Loucy (cell line): ENCODE results near the gene PDGFA.

Source experiments
- H2AFZ ChIP-seq: fragments of 200-600 bp; sonication (generic); 2 replicates; pipeline ENCODE4 v1.6.0; 2016; ENCODE audit warnings: antibody characterized with exemption, mild to moderate bottlenecking, low read length, moderate library complexity
- H3F3A ChIP-seq: fragments of 200-600 bp; 2 replicates; pipeline ENCODE4 v1.6.0; 2016; ENCODE audit warnings: antibody characterized with exemption, low read depth, mild to moderate bottlenecking
- H3K27me3 ChIP-seq: fragments of 200-600 bp; sonication (generic); 2 replicates; pipeline ENCODE4 v1.6.1; 2014; ENCODE audit warnings: low read length, mild to moderate bottlenecking; ENCODE audit not compliant: insufficient read depth, poor library complexity, severe bottlenecking
- H3K36me3 ChIP-seq: fragments of 200-600 bp; sonication (generic); 2 replicates; pipeline ENCODE4 v1.6.1; 2016; ENCODE audit warnings: low read length; ENCODE audit not compliant: insufficient read depth
- H3K4me1 ChIP-seq: fragments of 200-600 bp; sonication (generic); 2 replicates; pipeline ENCODE4 v1.5.1; 2014; ENCODE audit warnings: low read length, mild to moderate bottlenecking; ENCODE audit not compliant: insufficient read depth, poor library complexity, severe bottlenecking
- H3K4me2 ChIP-seq: fragments of 200-600 bp; sonication (generic); 2 replicates; pipeline ENCODE4 v1.6.0; 2014; ENCODE audit warnings: antibody characterized with exemption, low read length, low read depth, mild to moderate bottlenecking; ENCODE audit not compliant: poor library complexity, severe bottlenecking
- H3K4me3 ChIP-seq: fragments of 200-600 bp; sonication (generic); 2 replicates; pipeline ENCODE4 v1.5.1; 2014; ENCODE audit warnings: low read length, mild to moderate bottlenecking, mixed read lengths; ENCODE audit not compliant: poor library complexity, severe bottlenecking
- H3K79me2 ChIP-seq: fragments of 200-600 bp; sonication (generic); 2 replicates; pipeline ENCODE4 v1.6.1; 2014; ENCODE audit warnings: low read length; ENCODE audit not compliant: insufficient read depth
- H3K9ac ChIP-seq: fragments of 200-600 bp; sonication (generic); 2 replicates; pipeline ENCODE4 v1.6.0; 2014; ENCODE audit warnings: mild to moderate bottlenecking, low read depth, low read length, moderate library complexity; ENCODE audit not compliant: poor library complexity, severe bottlenecking
- H3K9me2 ChIP-seq: fragments of 200-600 bp; sonication (generic); replicated peaks from 2 replicates; pipeline ENCODE4 v1.6.1; 2016; ENCODE audit warnings: low read depth, low read length, mixed read lengths
- H3K9me3 ChIP-seq: fragments of 200-600 bp; sonication (generic); 2 replicates; pipeline ENCODE4 v1.6.1; 2014; ENCODE audit warnings: mild to moderate bottlenecking, antibody characterized with exemption, low read length, low read depth; ENCODE audit not compliant: insufficient read depth
- H4K20me1 ChIP-seq: fragments of 200-600 bp; sonication (generic); 2 replicates; pipeline ENCODE4 v1.6.0; 2014; ENCODE audit warnings: antibody characterized with exemption, low read length, mild to moderate bottlenecking; ENCODE audit not compliant: insufficient read depth, poor library complexity, severe bottlenecking
- EZH2phosphoT487 ChIP-seq: fragments of 200-600 bp; IDR thresholded peaks from 2 replicates; pipeline ENCODE4 v1.6.1; 2018; ENCODE audit warnings: antibody characterized with exemption, mild to moderate bottlenecking, moderate library complexity, borderline replicate concordance
- TF ChIP-seq, protein P1 (sequence below): fragments of 200-600 bp; sonication (generic); conservative IDR thresholded peaks from 2 replicates; pipeline ENCODE4 v1.5.1; 2014; ENCODE audit warnings: mild to moderate bottlenecking, antibody characterized with exemption, low read length

Gene PDGFA

GRCh38 chr7:528451-528850, 8.8 kb upstream of the PDGFA start:
- Histone ChIP-seq H3K9me2 (no peaks in the 10 kb centered on the region), H3K27me3 (no peaks in the 10 kb centered on the region), H3K36me3 (no peaks in the 10 kb centered on the region), H2AFZ (no peak overlapping the region), H3K79me2 (no peaks in the 10 kb centered on the region), H3K4me2 (no peak overlapping the region), H3K4me3 (no peak overlapping the region), H3F3A (no peaks in the 10 kb centered on the region), H3K9ac (no peak overlapping the region), H4K20me1 (no peaks in the 10 kb centered on the region), H3K4me1 (no peaks in the 10 kb centered on the region), H3K9me3 (no peaks in the 10 kb centered on the region; the same call in 1 of the 2 replicates)
- TF ChIP-seq, protein P1, sequence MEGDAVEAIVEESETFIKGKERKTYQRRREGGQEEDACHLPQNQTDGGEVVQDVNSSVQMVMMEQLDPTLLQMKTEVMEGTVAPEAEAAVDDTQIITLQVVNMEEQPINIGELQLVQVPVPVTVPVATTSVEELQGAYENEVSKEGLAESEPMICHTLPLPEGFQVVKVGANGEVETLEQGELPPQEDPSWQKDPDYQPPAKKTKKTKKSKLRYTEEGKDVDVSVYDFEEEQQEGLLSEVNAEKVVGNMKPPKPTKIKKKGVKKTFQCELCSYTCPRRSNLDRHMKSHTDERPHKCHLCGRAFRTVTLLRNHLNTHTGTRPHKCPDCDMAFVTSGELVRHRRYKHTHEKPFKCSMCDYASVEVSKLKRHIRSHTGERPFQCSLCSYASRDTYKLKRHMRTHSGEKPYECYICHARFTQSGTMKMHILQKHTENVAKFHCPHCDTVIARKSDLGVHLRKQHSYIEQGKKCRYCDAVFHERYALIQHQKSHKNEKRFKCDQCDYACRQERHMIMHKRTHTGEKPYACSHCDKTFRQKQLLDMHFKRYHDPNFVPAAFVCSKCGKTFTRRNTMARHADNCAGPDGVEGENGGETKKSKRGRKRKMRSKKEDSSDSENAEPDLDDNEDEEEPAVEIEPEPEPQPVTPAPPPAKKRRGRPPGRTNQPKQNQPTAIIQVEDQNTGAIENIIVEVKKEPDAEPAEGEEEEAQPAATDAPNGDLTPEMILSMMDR: no peak
- TF ChIP-seq EZH2phosphoT487: no peak

DNA sequence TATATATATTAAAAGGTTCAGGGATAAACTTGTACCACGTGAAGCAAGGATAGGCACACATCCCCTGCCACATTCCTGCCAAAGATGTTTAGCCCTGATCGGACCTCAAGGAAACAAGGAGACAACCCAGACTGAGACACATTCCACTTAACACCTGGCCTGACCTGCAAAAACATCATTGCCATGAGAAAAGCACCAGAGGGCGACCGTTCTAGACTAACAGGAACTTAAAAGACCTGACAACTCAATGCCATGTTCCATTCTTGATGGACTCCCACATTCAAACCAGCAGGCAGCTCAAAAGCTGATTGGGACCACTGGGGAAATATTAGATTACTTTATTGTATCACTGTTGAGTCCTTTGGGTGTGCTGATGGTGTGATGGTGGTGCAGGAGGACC, 8.1 kb upstream of the PDGFA start:
- no peaks in the 10 kb centered on the region for H4K20me1 ChIP-seq
- H3K4me2 ChIP-seq: no peak overlapping the region
- no peak overlapping the region for H2AFZ ChIP-seq
- no peaks in the 10 kb centered on the region; the same call in 1 of the 2 replicates for H3K9me3 ChIP-seq
- H3K36me3 ChIP-seq: no peaks in the 10 kb centered on the region
- no peak overlapping the region for H3K9ac ChIP-seq
- H3K4me1 ChIP-seq: no peaks in the 10 kb centered on the region
- no peaks in the 10 kb centered on the region for H3K79me2 ChIP-seq
- H3K4me3 ChIP-seq: no peak overlapping the region
- TF ChIP-seq, protein P1: no peak
- no peak for TF ChIP-seq EZH2phosphoT487
- no peaks in the 10 kb centered on the region for H3K27me3 ChIP-seq
- no peaks in the 10 kb centered on the region for H3K9me2 ChIP-seq
- H3F3A ChIP-seq: no peaks in the 10 kb centered on the region

- no peaks in the 10 kb centered on the region; the same call in 1 of the 2 replicates for H3K9me3 ChIP-seq
- H2AFZ ChIP-seq: no peak overlapping the region
- H3K27me3 ChIP-seq: peaks cover 8% of the 10 kb centered on the region
- H3K4me3 ChIP-seq: no peak overlapping the region
- H3K79me2 ChIP-seq: no peaks in the 10 kb centered on the region
- peaks cover 8% of the 10 kb centered on the region for H3K4me1 ChIP-seq
- no peaks in the 10 kb centered on the region for H3K9me2 ChIP-seq
- TF ChIP-seq, protein P1: no peak
- no peak for TF ChIP-seq EZH2phosphoT487
- no peak overlapping the region for H3K9ac ChIP-seq
- H3K36me3 ChIP-seq: no peaks in the 10 kb centered on the region
- H3F3A ChIP-seq: no peaks in the 10 kb centered on the region
- no peak overlapping the region for H3K4me2 ChIP-seq
- peaks cover 2% of the 10 kb centered on the region for H4K20me1 ChIP-seq
Measured at GRCh38 chr7:526460-527034, 6.9 kb upstream of the PDGFA start.
